ENCODE data around the gene GUCY2D.
"Not testable (repeated sequence)": the region's sequence is repeated elsewhere in the genome, so short reads cannot be mapped to it uniquely, and the experiment has no call there.

GUCY2D gene

DNA sequence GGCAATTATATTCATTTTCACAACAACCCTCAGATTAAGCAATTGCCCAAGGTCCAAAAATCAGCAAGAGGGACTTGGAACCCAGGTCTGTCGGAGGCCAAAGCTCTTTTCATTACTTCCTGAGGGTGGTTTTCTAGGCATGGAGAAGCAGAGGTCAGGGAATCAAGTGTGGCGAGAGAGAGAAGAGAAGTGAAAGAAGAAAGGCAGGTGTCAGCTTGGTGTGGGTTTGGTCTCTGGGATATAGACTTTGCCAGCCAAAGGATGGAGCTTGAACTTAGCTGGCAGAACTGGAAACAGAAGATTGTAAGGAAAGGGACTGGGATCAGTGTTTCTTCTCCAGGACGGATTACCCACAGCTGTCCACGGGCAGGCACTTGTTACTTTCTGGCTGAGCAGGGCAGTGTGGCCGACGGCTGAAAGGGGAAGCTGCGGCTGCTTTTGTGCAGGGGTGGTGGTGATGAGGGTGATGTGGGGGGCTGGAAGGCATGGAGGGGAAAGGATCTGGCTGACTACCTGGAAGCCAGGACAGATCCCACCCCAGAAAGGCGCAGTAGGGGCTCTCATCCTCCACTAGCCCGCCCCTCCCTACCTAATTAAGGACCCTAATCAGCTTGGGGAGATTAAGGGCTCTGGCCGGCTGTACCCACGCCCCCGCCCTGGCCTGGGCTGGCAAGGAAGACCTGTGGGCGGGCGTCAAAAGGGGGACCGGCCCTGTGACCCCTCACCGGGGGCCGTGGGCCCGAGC, at the start of gene GUCY2D:
TSS of gene GUCY2D (plus strand) at position 640 of the 745 bp plus-strand sequence. CDS start 433 bp downstream, outside the sequence.
- TF ChIP-seq, protein P1, sequence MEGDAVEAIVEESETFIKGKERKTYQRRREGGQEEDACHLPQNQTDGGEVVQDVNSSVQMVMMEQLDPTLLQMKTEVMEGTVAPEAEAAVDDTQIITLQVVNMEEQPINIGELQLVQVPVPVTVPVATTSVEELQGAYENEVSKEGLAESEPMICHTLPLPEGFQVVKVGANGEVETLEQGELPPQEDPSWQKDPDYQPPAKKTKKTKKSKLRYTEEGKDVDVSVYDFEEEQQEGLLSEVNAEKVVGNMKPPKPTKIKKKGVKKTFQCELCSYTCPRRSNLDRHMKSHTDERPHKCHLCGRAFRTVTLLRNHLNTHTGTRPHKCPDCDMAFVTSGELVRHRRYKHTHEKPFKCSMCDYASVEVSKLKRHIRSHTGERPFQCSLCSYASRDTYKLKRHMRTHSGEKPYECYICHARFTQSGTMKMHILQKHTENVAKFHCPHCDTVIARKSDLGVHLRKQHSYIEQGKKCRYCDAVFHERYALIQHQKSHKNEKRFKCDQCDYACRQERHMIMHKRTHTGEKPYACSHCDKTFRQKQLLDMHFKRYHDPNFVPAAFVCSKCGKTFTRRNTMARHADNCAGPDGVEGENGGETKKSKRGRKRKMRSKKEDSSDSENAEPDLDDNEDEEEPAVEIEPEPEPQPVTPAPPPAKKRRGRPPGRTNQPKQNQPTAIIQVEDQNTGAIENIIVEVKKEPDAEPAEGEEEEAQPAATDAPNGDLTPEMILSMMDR (IDR thresholded peaks at IDR 0.05; ENCODE audit: low read depth, low read length, missing control alignments), result no peak
- H3K4me3 ChIP-seq (ENCODE audit: low read depth, low read length), result no peak within 1 kb of the TSS
- no peak for DNase-seq (ENCODE audit: low read depth)

- H3K4me3 ChIP-seq (ENCODE audit: low read depth, low read length); DNase-seq (ENCODE audit: low read depth): not testable (repeated sequence)
These were observed 49.1 kb upstream of the GUCY2D start for GRCh38 chr17:7953266-7953665.

DNA sequence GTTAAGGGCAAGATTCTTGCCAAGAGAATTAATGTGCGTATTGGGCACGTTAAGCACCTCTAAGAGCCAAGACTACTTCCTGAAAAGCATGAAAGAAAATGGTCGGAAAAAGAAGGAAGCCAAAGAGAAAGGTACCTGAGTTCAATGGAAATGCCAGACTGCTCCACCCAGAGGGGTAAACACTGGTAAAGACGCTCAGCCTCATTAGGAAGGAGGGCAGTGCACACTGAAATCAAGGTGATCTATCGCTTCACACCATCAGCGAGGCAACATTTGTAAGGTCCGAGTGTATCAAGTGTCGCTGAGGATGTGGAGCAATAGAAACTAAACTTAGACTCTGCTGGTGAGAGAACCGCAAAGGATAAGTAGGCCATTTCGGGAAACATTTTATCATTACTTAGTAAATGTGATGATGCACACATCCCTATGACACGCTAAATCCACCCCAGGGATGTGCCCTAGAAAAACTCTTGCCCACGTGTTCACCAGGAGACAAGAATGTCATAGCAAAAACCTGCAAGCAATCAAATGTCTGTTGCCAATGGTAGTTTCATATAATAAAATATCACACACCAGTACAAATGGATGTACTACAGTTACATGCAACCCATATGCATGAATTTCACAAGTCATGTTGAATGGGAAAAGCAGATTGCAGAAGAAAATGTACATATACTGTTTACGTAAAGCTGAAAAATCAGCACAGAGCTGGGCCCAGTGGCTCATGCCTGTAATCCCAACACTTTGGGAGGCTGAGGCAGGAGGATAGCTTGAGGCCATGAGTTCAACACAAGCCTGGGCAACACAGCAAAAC, 46.8 kb upstream of the GUCY2D start:
- TF ChIP-seq, protein P1 (IDR thresholded peaks at IDR 0.05; ENCODE audit: low read depth, low read length, missing control alignments), result no peak
- no peak overlapping the region for H3K4me3 ChIP-seq (ENCODE audit: low read depth, low read length)
- no peak for DNase-seq (ENCODE audit: low read depth)

DNA sequence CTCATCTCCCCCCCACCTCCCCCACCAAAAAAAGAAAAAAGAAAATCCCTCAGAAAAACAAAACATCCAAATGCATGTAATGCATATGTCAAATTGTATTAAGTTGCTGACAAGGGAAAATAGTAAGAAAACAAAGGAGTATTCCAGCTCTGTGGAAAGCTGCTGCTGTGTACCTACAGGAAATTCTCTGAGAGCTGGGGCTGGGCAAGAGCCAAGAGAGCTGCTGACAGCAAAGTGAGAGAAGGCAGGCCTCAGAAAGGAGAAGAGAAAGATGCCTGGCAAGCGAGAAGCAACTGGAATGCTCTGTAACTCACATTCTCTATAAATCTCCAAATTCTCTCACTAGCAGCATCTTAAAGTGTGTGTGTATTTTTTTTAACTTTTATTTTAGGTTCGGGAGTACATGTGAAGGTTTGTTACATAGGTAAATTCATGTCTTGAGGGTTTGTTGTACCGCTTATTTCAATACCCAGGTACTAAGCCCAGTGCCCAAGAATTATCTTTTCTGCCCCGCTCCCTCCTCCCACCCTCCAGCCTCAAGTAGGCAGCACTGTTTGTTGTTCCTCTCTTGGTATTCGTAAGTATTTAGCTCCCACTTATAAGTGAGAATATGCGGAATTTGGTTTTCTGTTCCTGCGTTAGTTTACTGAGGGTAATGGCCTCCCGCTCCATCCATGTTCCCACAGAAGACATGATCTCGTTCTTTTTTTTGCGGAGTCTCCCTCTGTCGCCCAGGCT, 46.0 kb upstream of the GUCY2D start:
- no peak overlapping the region for H3K4me3 ChIP-seq (ENCODE audit: low read depth, low read length)
- no peak for DNase-seq (ENCODE audit: low read depth)
- TF ChIP-seq, protein P1 (IDR thresholded peaks at IDR 0.05; ENCODE audit: low read depth, low read length, missing control alignments), result no peak

- TF ChIP-seq, protein P1 (IDR thresholded peaks at IDR 0.05; ENCODE audit: low read depth, low read length, missing control alignments), result no peak
- H3K4me3 ChIP-seq (ENCODE audit: low read depth, low read length), result no peak overlapping the region
- DNase-seq (ENCODE audit: low read depth), result no peak
These were observed 42.7 kb upstream of the GUCY2D start for GRCh38 chr17:7959503-7960253.

GRCh38 chr17:7961421-7961820, 41.0 kb upstream of the GUCY2D start:
- TF ChIP-seq, protein P1 (IDR thresholded peaks at IDR 0.05; ENCODE audit: low read depth, low read length, missing control alignments), result no peak
- H3K4me3 ChIP-seq (ENCODE audit: low read depth, low read length), result no peak overlapping the region
- DNase-seq (ENCODE audit: low read depth), result no peak

Measured in GM12864 (cell line).